GM23338 (cell line): ENCODE results near the gene RDH12. TPM values are rescaled to one million over a fixed set of nuclear protein-coding genes. Genes with fewer than 3 reads are reported as not detected.

Experiments used
- ATAC-seq: fragments of 200-7000 bp; cut with Tn5 transposase; 3 replicates; pipeline ENCODE4 v1.9.1; 2020
- DNase-seq: peaks from one replicate; pipeline ENCODE4 v3.0.0-alpha.2; 2015; ENCODE audit warnings: low spot score
- H2AFZ ChIP-seq: fragments of 200-600 bp; sonication (generic); 2 replicates; pipeline ENCODE4 v1.8.0; 2016; ENCODE audit warnings: antibody characterized with exemption, mild to moderate bottlenecking, moderate library complexity
- H3F3A ChIP-seq: fragments of 200-600 bp; sonication (generic); replicated peaks from 2 replicates; pipeline ENCODE4 v1.8.0; 2017; ENCODE audit warnings: antibody characterized with exemption, mixed run types, low read depth
- H3K27ac ChIP-seq: fragments of 200-600 bp; sonication (generic); 2 replicates; pipeline ENCODE4 v1.6.1; 2016; ENCODE audit warnings: low read depth
- H3K27me3 ChIP-seq: fragments of 200-600 bp; sonication (generic); 2 replicates; pipeline ENCODE4 v1.8.0; 2016; ENCODE audit warnings: mild to moderate bottlenecking, mixed run types, moderate library complexity; ENCODE audit not compliant: insufficient read depth
- H3K36me3 ChIP-seq: fragments of 200-600 bp; sonication (generic); 2 replicates; pipeline ENCODE4 v1.8.0; 2016; ENCODE audit warnings: mild to moderate bottlenecking; ENCODE audit not compliant: insufficient read depth
- H3K4me1 ChIP-seq: fragments of 200-600 bp; sonication (generic); 2 replicates; pipeline ENCODE4 v1.8.0; 2016; ENCODE audit warnings: mild to moderate bottlenecking, moderate library complexity; ENCODE audit not compliant: insufficient read depth
- H3K4me2 ChIP-seq: fragments of 200-600 bp; sonication (generic); 2 replicates; pipeline ENCODE4 v1.7.1; 2017; ENCODE audit warnings: mixed run types
- H3K4me3 ChIP-seq: fragments of 200-600 bp; sonication (generic); 2 replicates; pipeline ENCODE4 v1.6.1; 2016; ENCODE audit warnings: mixed run types
- H3K79me2 ChIP-seq: fragments of 200-600 bp; sonication (generic); replicated peaks from 2 replicates; pipeline ENCODE4 v1.8.0; 2017; ENCODE audit warnings: mild to moderate bottlenecking; ENCODE audit not compliant: insufficient read depth
- H3K9me2 ChIP-seq: fragments of 200-600 bp; sonication (generic); 2 replicates; pipeline ENCODE4 v1.8.0; 2017; ENCODE audit not compliant: insufficient read depth
- H4K20me1 ChIP-seq: fragments of 200-600 bp; sonication (generic); replicated peaks from 2 replicates; pipeline ENCODE4 v1.8.0; 2017; ENCODE audit warnings: mild to moderate bottlenecking; ENCODE audit not compliant: insufficient read depth
- H3K27ac Mint-ChIP-seq: 2 replicates; pipeline ENCODE4 v1.8.0; 2020; ENCODE audit warnings: inconsistent platforms, mild to moderate bottlenecking, moderate library complexity, mixed read lengths
- H3K27me3 Mint-ChIP-seq: 3 replicates; pipeline ENCODE4 v1.8.0; 2022; ENCODE audit warnings: low read depth, mild to moderate bottlenecking, moderate library complexity, mixed read lengths, inconsistent platforms; ENCODE audit not compliant: insufficient read depth, poor library complexity
- H3K36me3 Mint-ChIP-seq: 3 replicates; pipeline ENCODE4 v1.8.0; 2021; ENCODE audit warnings: low read depth, mild to moderate bottlenecking, inconsistent platforms, moderate library complexity, mixed read lengths
- H3K4me1 Mint-ChIP-seq: 3 replicates; pipeline ENCODE4 v1.8.0; 2020; ENCODE audit warnings: mild to moderate bottlenecking, inconsistent platforms, mixed read lengths
- H3K4me3 Mint-ChIP-seq: 3 replicates; pipeline ENCODE4 v1.8.0; 2021; ENCODE audit warnings: moderate library complexity, mild to moderate bottlenecking, inconsistent platforms, mixed read lengths
- H3K9me3 Mint-ChIP-seq: 3 replicates; pipeline ENCODE4 v1.8.0; 2020; ENCODE audit warnings: moderate library complexity, mild to moderate bottlenecking, inconsistent platforms, mixed read lengths
- CREB1 ChIP-seq: fragments of 250-450 bp; sonication (Bioruptor Pico); IDR thresholded peaks from 2 replicates; pipeline ENCODE4 v1.5.0; 2020; ENCODE audit warnings: low read depth, mild to moderate bottlenecking, moderate library complexity
- EZH2 ChIP-seq: fragments of 200-600 bp; sonication (generic); IDR thresholded peaks from one replicate; pipeline ENCODE4 v1.8.0; 2017; ENCODE audit warnings: antibody characterized with exemption, mild to moderate bottlenecking, low read depth; ENCODE audit not compliant: unreplicated experiment
- EZH2phosphoT487 ChIP-seq: fragments of 200-600 bp; sonication (generic); IDR thresholded peaks from one replicate; pipeline ENCODE4 v1.8.1; 2018; ENCODE audit warnings: antibody characterized with exemption; ENCODE audit not compliant: unreplicated experiment
- STAT1 ChIP-seq: IDR thresholded peaks from one replicate; pipeline ENCODE4 v1.6.1; 2016; ENCODE audit warnings: antibody characterized with exemption; ENCODE audit not compliant: unreplicated experiment
- polyA plus RNA-seq: library from polyadenylated mRNA; unstranded; fragments of >200 nt; fragmentation: Nextera tagmentation; extraction: Ambion mirVana; gene quantifications from 2 replicates; pipeline ENCODE4 v1.2.1, GENCODE V29; 2016
- total RNA-seq: library from RNA; depleted of rRNA; stranded (reverse); fragments of >200 nt; shearing (Covaris generic); gene quantifications from 2 replicates; pipeline ENCODE4 v1.2.3, GENCODE V29; 2014
- TF ChIP-seq, protein P1 (sequence below): IDR thresholded peaks from one replicate; pipeline ENCODE4 v1.6.1; 2018; ENCODE audit warnings: antibody characterized with exemption; ENCODE audit not compliant: unreplicated experiment
- TF ChIP-seq, protein P2 (sequence below): fragments of 250-450 bp; sonication (Bioruptor Pico); IDR thresholded peaks from 2 replicates; pipeline ENCODE4 v1.5.0; 2020; ENCODE audit warnings: mild to moderate bottlenecking, moderate library complexity
- TF ChIP-seq, protein P3 (sequence below): IDR thresholded peaks from 2 replicates; pipeline ENCODE4 v1.6.1; 2016; ENCODE audit warnings: antibody characterized with exemption

Gene RDH12
- total and polyA plus RNA-seq, 2 experiments from 2014 or later: 0.28 to 1.6 TPM

DNA sequence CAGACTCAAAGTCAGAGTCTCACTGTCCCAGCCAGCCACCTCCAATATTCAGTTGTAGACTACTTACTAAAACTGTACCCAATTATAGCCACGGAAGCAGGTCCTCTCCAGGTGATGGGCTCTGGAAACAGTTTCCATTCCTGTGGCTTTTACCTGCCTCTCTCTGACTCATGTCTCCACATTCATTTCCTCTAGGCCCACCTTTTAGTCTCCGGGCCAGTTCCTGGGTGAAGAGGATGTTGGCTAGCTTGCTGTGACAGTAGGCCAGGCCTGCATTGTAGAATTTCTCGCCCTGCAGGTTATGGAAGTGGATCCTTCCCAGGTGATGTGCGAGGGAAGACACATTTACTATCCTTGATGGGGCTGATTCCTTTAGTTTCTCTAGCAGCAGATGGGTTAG, 11.7 kb upstream of the RDH12 start:
- H3K9me2 ChIP-seq: no peaks in the 10 kb centered on the region
- peaks cover 69% of the 10 kb centered on the region for H4K20me1 ChIP-seq
- H3K4me1 Mint-ChIP-seq: peaks cover 4% of the 10 kb centered on the region; the same call in 2 of the 3 replicates
- H3K27me3 ChIP-seq: no peaks in the 10 kb centered on the region
- H3K36me3 Mint-ChIP-seq: peaks cover 81% of the 10 kb centered on the region
- H2AFZ ChIP-seq: no peak overlapping the region
- H3K79me2 ChIP-seq: peaks cover 86% of the 10 kb centered on the region
- peaks cover 8% of the 10 kb centered on the region; the same call in 1 of the 2 replicates for H3K4me1 ChIP-seq
- no peak overlapping the region for H3K4me2 ChIP-seq
- no peak for DNase-seq
- H3K36me3 ChIP-seq: peaks cover 78% of the 10 kb centered on the region
- no peaks in the 10 kb centered on the region for H3K9me3 Mint-ChIP-seq
- TF ChIP-seq STAT1 (no peak), EZH2 (no peak), CREB1 (CRISPR knock-in tag) (no peak), EZH2phosphoT487 (no peak)
- TF ChIP-seq, protein P1, sequence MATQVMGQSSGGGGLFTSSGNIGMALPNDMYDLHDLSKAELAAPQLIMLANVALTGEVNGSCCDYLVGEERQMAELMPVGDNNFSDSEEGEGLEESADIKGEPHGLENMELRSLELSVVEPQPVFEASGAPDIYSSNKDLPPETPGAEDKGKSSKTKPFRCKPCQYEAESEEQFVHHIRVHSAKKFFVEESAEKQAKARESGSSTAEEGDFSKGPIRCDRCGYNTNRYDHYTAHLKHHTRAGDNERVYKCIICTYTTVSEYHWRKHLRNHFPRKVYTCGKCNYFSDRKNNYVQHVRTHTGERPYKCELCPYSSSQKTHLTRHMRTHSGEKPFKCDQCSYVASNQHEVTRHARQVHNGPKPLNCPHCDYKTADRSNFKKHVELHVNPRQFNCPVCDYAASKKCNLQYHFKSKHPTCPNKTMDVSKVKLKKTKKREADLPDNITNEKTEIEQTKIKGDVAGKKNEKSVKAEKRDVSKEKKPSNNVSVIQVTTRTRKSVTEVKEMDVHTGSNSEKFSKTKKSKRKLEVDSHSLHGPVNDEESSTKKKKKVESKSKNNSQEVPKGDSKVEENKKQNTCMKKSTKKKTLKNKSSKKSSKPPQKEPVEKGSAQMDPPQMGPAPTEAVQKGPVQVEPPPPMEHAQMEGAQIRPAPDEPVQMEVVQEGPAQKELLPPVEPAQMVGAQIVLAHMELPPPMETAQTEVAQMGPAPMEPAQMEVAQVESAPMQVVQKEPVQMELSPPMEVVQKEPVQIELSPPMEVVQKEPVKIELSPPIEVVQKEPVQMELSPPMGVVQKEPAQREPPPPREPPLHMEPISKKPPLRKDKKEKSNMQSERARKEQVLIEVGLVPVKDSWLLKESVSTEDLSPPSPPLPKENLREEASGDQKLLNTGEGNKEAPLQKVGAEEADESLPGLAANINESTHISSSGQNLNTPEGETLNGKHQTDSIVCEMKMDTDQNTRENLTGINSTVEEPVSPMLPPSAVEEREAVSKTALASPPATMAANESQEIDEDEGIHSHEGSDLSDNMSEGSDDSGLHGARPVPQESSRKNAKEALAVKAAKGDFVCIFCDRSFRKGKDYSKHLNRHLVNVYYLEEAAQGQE: no peak
- TF ChIP-seq, protein P2, sequence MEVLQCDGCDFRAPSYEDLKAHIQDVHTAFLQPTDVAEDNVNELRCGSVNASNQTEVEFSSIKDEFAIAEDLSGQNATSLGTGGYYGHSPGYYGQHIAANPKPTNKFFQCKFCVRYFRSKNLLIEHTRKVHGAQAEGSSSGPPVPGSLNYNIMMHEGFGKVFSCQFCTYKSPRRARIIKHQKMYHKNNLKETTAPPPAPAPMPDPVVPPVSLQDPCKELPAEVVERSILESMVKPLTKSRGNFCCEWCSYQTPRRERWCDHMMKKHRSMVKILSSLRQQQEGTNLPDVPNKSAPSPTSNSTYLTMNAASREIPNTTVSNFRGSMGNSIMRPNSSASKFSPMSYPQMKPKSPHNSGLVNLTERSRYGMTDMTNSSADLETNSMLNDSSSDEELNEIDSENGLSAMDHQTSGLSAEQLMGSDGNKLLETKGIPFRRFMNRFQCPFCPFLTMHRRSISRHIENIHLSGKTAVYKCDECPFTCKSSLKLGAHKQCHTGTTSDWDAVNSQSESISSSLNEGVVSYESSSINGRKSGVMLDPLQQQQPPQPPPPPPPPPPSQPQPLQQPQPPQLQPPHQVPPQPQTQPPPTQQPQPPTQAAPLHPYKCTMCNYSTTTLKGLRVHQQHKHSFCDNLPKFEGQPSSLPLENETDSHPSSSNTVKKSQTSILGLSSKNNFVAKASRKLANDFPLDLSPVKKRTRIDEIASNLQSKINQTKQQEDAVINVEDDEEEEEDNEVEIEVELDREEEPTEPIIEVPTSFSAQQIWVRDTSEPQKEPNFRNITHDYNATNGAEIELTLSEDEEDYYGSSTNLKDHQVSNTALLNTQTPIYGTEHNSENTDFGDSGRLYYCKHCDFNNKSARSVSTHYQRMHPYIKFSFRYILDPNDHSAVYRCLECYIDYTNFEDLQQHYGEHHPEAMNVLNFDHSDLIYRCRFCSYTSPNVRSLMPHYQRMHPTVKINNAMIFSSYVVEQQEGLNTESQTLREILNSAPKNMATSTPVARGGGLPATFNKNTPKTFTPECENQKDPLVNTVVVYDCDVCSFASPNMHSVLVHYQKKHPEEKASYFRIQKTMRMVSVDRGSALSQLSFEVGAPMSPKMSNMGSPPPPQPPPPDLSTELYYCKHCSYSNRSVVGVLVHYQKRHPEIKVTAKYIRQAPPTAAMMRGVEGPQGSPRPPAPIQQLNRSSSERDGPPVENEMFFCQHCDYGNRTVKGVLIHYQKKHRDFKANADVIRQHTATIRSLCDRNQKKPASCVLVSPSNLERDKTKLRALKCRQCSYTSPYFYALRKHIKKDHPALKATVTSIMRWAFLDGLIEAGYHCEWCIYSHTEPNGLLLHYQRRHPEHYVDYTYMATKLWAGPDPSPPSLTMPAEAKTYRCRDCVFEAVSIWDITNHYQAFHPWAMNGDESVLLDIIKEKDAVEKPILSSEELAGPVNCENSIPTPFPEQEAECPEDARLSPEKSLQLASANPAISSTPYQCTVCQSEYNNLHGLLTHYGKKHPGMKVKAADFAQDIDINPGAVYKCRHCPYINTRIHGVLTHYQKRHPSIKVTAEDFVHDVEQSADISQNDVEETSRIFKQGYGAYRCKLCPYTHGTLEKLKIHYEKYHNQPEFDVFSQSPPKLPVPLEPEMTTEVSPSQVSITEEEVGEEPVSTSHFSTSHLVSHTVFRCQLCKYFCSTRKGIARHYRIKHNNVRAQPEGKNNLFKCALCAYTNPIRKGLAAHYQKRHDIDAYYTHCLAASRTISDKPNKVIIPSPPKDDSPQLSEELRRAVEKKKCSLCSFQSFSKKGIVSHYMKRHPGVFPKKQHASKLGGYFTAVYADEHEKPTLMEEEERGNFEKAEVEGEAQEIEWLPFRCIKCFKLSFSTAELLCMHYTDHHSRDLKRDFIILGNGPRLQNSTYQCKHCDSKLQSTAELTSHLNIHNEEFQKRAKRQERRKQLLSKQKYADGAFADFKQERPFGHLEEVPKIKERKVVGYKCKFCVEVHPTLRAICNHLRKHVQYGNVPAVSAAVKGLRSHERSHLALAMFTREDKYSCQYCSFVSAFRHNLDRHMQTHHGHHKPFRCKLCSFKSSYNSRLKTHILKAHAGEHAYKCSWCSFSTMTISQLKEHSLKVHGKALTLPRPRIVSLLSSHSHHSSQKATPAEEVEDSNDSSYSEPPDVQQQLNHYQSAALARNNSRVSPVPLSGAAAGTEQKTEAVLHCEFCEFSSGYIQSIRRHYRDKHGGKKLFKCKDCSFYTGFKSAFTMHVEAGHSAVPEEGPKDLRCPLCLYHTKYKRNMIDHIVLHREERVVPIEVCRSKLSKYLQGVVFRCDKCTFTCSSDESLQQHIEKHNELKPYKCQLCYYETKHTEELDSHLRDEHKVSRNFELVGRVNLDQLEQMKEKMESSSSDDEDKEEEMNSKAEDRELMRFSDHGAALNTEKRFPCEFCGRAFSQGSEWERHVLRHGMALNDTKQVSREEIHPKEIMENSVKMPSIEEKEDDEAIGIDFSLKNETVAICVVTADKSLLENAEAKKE (CRISPR knock-in tag): no peak
- TF ChIP-seq, protein P3, sequence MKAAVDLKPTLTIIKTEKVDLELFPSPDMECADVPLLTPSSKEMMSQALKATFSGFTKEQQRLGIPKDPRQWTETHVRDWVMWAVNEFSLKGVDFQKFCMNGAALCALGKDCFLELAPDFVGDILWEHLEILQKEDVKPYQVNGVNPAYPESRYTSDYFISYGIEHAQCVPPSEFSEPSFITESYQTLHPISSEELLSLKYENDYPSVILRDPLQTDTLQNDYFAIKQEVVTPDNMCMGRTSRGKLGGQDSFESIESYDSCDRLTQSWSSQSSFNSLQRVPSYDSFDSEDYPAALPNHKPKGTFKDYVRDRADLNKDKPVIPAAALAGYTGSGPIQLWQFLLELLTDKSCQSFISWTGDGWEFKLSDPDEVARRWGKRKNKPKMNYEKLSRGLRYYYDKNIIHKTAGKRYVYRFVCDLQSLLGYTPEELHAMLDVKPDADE: no peak
- H3K27me3 Mint-ChIP-seq: peaks cover 3% of the 10 kb centered on the region
- no peak overlapping the region for H3K27ac ChIP-seq
- ATAC-seq: no peak
- H3K27ac Mint-ChIP-seq: no peak overlapping the region
- no peak overlapping the region for H3K4me3 Mint-ChIP-seq
- H3K4me3 ChIP-seq: no peak overlapping the region
- H3F3A ChIP-seq: no peaks in the 10 kb centered on the region
